DND-41 (cell line): Measurements from ENCODE around the gene TXNDC11.

Source experiments
- ATAC-seq: fragments of 200-7000 bp; cut with Tn5 transposase; 3 replicates; pipeline ENCODE4 v1.9.1; 2021; ENCODE audit warnings: low read depth; ENCODE audit not compliant: insufficient read depth
- DNase-seq: peaks from one replicate; pipeline ENCODE4 v3.0.0-alpha.2; 2020
- H2AFZ ChIP-seq: 2 replicates; pipeline ENCODE4 v1.6.0; 2012; ENCODE audit warnings: low read depth, low read length
- H3K27ac ChIP-seq: 2 replicates; pipeline ENCODE4 v1.5.1; 2012; ENCODE audit warnings: low read length, inconsistent platforms
- H3K27me3 ChIP-seq: fragments of 200-600 bp; sonication (generic); 2 replicates; pipeline ENCODE4 v1.6.0; 2012; ENCODE audit warnings: low read length, mild to moderate bottlenecking, inconsistent platforms; ENCODE audit not compliant: insufficient read depth, poor library complexity
- H3K36me3 ChIP-seq: 2 replicates; pipeline ENCODE4 v1.5.1; 2012; ENCODE audit warnings: low read length, inconsistent platforms; ENCODE audit not compliant: insufficient read depth
- H3K4me1 ChIP-seq: 2 replicates; pipeline ENCODE4 v1.5.1; 2012; ENCODE audit warnings: mild to moderate bottlenecking, low read length; ENCODE audit not compliant: insufficient read depth
- H3K4me2 ChIP-seq: 2 replicates; pipeline ENCODE4 v1.6.0; 2012; ENCODE audit warnings: mild to moderate bottlenecking, moderate library complexity, low read length, inconsistent platforms; ENCODE audit not compliant: insufficient read depth
- H3K4me3 ChIP-seq, 2 experiments: fragments of 200-600 bp in 1 of 2; shearing (Covaris generic) in 1 of 2; 2 replicates each; pipeline ENCODE4 v1.5.1; 2012 to 2016; ENCODE audit warnings: inconsistent platforms in 2 of 2, low read length in 2 of 2, mild to moderate bottlenecking in 2 of 2, low read depth in 1 of 2, moderate library complexity in 1 of 2
- H3K79me2 ChIP-seq: 2 replicates; pipeline ENCODE4 v1.6.0; 2012; ENCODE audit warnings: low read length, inconsistent platforms; ENCODE audit not compliant: insufficient read depth
- H3K9ac ChIP-seq: 2 replicates; pipeline ENCODE4 v1.6.0; 2012; ENCODE audit warnings: low read depth, mild to moderate bottlenecking, inconsistent platforms, low read length, moderate library complexity
- H3K9me3 ChIP-seq: 2 replicates; pipeline ENCODE4 v1.5.1; 2012; ENCODE audit warnings: low read length, moderate library complexity, mild to moderate bottlenecking, inconsistent platforms; ENCODE audit not compliant: insufficient read depth, severe bottlenecking
- H4K20me1 ChIP-seq: 2 replicates; pipeline ENCODE4 v1.6.0; 2012; ENCODE audit warnings: low read length; ENCODE audit not compliant: insufficient read depth
- EZH2 ChIP-seq: IDR thresholded peaks from 3 replicates; pipeline ENCODE4 v1.6.1; 2012; ENCODE audit warnings: borderline replicate concordance, low read depth, mild to moderate bottlenecking, moderate library complexity, low read length, inconsistent platforms; ENCODE audit not compliant: severe bottlenecking
- TF ChIP-seq, protein P1 (sequence below): IDR thresholded peaks from 2 replicates; pipeline ENCODE4 v1.5.1; 2012; ENCODE audit warnings: borderline replicate concordance, low read length, moderate library complexity, mild to moderate bottlenecking; ENCODE audit not compliant: poor library complexity, severe bottlenecking; ENCODE audit errors: extremely low read depth

The TXNDC11 gene

DNA sequence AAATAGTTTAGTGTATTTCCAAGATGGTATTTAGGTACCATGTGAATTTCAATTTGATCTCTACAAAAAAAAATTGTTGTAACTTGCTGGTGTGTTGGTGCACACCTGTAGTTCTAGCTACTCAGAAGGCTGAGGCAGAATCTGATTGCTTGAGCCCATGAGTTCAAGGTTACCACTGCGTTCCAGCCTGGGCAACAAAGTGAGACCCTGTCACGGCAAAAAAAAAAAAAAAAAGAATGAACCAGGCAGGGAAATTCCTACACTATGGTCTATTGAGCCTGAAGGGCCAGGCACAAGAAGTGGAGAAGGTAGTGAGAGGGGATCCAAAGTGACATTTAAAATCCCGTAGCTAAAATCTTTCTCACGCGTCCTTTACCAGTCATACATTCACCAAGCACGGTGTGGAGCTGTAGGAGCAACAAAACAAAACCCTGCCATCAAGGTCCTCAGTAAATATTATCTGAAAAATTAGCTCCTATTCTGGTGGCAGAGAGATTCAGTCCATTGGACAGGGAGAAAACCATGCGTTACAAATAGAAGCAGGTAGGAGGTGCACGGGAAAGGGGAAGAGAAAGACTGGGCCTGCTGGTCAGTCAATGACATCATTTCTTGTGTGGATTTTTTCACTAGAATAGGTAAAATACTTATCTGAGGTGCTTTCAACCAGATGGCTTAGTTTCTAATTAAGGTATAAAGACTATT, 27.3 kb downstream of the TXNDC11 start:
- Histone ChIP-seq H3K27me3 (no peaks in the 10 kb centered on the region), H3K9ac (no peak overlapping the region), H3K4me2 (no peak overlapping the region), H3K4me1 (no peaks in the 10 kb centered on the region), H4K20me1 (no peaks in the 10 kb centered on the region), H2AFZ (no peak overlapping the region), H3K4me3 (no peak overlapping the region), H3K9me3 (no peaks in the 10 kb centered on the region), H3K27ac (no peak overlapping the region), H3K36me3 (peaks cover 47% of the 10 kb centered on the region), H3K79me2 (0 out of 2 replicates have a peak, but pooled peaks cover 2% of the 10 kb centered on the region)
- ATAC-seq (no peak), DNase-seq (no peak)
- TF ChIP-seq EZH2: no peak
- TF ChIP-seq, protein P1, sequence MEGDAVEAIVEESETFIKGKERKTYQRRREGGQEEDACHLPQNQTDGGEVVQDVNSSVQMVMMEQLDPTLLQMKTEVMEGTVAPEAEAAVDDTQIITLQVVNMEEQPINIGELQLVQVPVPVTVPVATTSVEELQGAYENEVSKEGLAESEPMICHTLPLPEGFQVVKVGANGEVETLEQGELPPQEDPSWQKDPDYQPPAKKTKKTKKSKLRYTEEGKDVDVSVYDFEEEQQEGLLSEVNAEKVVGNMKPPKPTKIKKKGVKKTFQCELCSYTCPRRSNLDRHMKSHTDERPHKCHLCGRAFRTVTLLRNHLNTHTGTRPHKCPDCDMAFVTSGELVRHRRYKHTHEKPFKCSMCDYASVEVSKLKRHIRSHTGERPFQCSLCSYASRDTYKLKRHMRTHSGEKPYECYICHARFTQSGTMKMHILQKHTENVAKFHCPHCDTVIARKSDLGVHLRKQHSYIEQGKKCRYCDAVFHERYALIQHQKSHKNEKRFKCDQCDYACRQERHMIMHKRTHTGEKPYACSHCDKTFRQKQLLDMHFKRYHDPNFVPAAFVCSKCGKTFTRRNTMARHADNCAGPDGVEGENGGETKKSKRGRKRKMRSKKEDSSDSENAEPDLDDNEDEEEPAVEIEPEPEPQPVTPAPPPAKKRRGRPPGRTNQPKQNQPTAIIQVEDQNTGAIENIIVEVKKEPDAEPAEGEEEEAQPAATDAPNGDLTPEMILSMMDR: no peak

DNA sequence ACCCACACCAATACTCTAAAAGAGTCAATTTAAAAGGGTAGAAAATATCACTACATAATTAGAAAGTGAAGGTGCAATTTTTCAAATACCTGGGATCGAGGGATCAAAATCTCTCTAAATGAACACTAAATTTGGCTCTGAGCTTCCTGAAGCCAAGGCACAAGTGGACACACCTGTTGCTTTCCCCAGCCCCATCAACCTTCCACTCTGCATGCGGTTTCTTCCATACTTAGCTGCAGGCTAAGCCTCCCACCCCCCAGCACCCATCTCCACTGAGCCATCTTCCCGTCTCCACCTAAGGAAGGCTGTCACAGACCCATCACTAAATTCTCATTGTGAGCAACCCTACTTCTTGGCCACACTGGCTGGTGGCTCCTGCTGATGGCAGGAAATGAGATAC, 30.5 kb downstream of the TXNDC11 start:
- no peak for DNase-seq
- H3K9ac ChIP-seq: no peak overlapping the region
- H3K4me1 ChIP-seq: no peaks in the 10 kb centered on the region
- H3K27me3 ChIP-seq: no peaks in the 10 kb centered on the region
- peaks cover 40% of the 10 kb centered on the region for H3K36me3 ChIP-seq
- no peak overlapping the region for H3K4me2 ChIP-seq
- 0 out of 2 replicates have a peak, but pooled peaks cover 2% of the 10 kb centered on the region for H3K79me2 ChIP-seq
- H3K9me3 ChIP-seq: no peaks in the 10 kb centered on the region
- TF ChIP-seq EZH2: no peak
- TF ChIP-seq, protein P1: no peak
- no peak overlapping the region for H3K4me3 ChIP-seq
- H3K27ac ChIP-seq: no peak overlapping the region
- H4K20me1 ChIP-seq: no peaks in the 10 kb centered on the region
- no peak overlapping the region for H2AFZ ChIP-seq
- ATAC-seq: no peak

DNA sequence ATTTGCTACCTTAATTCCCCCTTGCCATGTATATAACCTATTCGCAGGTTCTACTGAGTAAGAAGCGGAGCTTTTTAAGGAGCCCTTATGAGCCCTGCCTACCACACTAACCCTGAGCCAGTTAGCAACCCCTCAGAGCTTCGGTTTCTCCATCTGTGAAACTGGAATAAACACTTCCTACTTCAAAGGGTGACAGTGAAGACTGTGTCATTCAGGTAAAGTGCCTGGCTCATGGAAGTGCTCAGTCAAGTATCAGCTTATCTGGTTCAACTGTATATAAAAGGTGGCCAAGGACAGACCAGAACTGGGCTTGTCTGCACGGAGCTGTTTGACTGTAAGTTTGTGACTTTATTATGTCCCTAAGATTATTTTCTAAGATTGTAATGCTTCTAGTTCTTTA, 31.0 kb downstream of the TXNDC11 start:
- no peak for DNase-seq
- H3K4me3 ChIP-seq: no peak overlapping the region
- 0 out of 2 replicates have a peak, but pooled peaks cover 2% of the 10 kb centered on the region for H3K79me2 ChIP-seq
- H3K9me3 ChIP-seq: no peaks in the 10 kb centered on the region
- H3K36me3 ChIP-seq: peaks cover 40% of the 10 kb centered on the region
- no peak overlapping the region for H2AFZ ChIP-seq
- no peak overlapping the region for H3K4me2 ChIP-seq
- H3K27ac ChIP-seq: no peak overlapping the region
- H4K20me1 ChIP-seq: no peaks in the 10 kb centered on the region
- H3K4me1 ChIP-seq: no peaks in the 10 kb centered on the region
- no peak for ATAC-seq
- no peak overlapping the region for H3K9ac ChIP-seq
- TF ChIP-seq, protein P1: no peak
- no peak for TF ChIP-seq EZH2
- H3K27me3 ChIP-seq: no peaks in the 10 kb centered on the region

DNA sequence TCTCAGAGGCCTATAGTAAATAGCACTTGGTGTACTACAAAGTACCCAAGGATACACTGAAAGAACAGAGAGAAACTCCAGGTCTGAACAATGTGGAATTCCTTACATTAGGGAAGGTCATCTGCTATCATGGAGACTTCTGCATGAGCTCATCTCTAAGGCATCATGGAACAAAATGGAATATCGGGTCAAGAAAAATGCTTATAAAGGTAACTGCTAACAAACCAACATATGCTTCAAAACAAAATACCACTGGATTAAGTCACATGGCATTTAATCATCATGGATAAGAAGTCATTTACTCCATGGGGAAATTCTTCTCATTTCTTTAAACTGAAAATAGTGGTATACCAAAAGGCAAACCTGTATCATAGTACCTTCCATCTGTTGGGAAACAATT, 34.2 kb downstream of the TXNDC11 start:
- no peak overlapping the region for H2AFZ ChIP-seq
- no peaks in the 10 kb centered on the region for H4K20me1 ChIP-seq
- no peak overlapping the region for H3K4me3 ChIP-seq
- no peaks in the 10 kb centered on the region for H3K4me1 ChIP-seq
- no peaks in the 10 kb centered on the region for H3K9me3 ChIP-seq
- H3K9ac ChIP-seq: no peak overlapping the region
- peaks cover 2% of the 10 kb centered on the region; the same call in 1 of the 2 replicates for H3K79me2 ChIP-seq
- H3K4me2 ChIP-seq: no peak overlapping the region
- ATAC-seq: no peak
- H3K27me3 ChIP-seq: no peaks in the 10 kb centered on the region
- no peak for TF ChIP-seq EZH2
- TF ChIP-seq, protein P1: no peak
- H3K36me3 ChIP-seq: peaks cover 46% of the 10 kb centered on the region
- no peak overlapping the region for H3K27ac ChIP-seq
- DNase-seq: no peak
